ENCODE results near the gene APCDD1L. TPM values are rescaled to one million over a fixed set of nuclear protein-coding genes. Genes with fewer than 3 reads are reported as not detected.
"Not testable (repeated sequence)": the region's sequence is repeated elsewhere in the genome, so short reads cannot be mapped to it uniquely, and the experiment has no call there.

Gene APCDD1L
- total RNA-seq, 1 donor from 2014 or later: 3.0 TPM

DNA sequence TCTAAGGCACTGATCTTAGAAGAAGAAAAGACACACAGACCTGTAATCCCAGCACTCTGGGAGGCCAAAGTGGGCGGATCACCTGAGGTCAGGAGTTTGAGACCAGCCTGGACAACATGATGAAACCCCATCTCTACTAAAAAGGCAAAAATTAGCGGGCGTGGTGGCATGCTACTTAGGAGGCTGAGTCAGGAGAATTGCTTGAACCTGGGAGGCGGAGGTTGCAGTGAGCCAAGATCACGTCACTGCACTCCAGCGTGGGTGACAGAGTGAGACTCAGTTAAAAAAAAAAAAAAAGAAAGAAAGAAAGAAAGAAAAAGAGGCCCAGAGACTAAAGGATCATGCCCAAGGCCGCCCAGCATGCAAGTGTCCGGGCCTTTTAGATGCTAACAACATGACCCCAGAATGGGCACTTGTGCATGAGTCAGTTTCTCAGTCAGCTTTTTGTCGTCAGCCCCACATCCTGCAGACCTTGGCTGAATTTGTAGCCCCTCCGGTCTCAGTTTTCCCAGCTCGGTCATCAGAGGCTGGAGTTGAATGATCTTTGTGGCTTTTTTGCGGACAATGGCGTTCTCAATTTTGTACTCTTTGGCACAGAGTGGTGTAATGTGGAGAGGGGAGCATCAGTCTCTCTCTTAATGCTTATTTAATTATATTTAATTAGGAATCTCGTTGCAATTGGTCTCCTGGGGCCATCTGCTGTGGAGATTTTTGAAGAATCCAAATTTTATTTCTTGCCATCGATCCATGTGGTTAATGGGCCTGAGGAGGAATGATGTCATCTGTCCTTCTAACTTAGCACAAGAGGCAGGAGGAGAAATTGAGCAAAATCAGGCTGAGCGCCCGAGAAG lies 30.6 kb upstream of the APCDD1L start:
- no peak for DNase-seq

DNA sequence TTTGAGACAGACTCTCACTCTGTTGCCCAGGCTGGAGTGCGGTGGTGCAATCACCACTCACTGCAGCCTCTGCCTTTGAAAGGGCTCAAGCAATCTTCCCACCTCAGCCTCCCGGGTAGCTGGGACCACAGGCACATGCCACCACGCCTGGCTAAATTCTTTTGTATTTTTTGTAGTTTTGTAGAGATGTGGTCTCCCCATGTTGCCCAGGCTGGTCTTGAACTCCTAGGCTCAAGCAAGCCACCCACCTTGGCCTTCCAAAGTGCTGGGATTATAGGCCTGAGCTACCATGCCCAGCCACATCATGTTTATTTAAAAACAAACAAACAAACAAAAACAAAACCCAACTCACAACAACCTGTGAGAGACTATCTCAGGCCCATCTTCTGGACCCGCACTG lies 29.7 kb upstream of the APCDD1L start:
- DNase-seq: no peak

DNA sequence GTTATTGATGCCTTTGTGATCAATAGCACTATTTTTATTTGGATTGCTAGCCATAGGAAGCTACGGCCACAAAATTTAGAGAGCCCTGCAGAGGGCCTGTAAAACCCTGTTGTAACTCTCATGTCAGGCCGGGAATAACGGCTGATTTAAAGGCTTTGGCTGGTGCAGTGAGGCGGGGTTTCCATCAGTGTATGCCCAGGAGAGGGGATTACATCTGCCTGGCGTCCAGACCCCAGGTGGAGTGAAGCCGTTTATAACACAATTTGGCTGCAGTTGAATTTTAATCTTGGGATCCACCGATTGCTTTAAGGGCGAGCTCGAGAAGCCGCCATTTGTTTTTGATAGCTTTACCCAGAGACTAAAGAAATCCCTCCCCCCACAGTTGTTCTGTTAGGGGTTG lies 29.1 kb upstream of the APCDD1L start:
- no peak for DNase-seq

DNA sequence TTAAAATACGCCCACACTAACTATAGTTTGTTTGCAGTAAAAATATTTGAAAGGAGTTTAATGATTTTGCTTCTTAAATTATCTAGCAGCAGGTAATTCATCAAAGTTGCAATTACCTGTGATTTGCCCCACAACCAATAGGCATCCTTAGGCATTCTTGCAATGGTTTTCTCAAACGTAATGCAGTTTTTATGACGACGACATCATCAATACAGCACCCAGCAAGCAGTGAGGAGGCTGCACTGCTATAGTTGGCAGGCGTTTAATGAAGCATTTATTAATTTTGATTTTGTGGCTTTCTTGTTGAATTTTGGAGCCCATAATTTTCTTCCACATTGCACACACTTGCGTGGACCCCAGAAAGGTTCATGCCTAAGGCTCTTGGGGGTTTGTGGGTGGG lies 28.1 kb upstream of the APCDD1L start:
- no peak for DNase-seq

DNA sequence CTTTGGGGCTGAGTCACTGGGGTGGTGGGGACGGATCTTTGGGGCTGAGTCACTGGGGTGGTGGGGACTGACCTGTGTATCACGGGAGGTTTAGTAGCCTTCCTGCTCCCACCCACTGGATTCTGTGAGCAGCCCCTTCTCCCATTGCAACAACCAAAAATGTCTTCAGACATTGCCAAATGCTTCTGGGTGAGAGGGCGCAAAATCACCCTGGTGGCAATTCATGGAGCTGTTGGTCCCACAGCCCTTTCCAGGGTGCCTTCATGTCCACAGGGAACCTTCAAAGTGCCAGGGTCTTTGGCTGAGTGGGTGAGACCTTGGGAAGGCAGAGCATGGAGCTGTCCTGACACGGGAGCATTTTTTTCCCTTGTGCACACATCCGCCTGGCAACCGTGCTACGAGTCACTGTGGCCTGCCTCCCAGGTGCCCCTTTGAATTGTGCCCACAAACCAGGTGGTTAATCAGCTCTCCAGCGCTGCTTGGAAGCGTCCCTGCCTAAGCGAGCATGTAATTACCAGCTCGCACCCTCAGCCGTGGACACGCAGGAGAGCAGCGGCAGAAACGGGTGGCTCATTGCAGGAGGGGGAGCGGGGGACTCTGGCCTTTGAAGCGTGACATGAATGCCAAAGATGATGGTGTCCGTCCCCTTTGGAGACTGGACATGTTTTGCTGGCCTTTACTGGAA lies 27.4 kb upstream of the APCDD1L start:
- no peak for DNase-seq

DNA sequence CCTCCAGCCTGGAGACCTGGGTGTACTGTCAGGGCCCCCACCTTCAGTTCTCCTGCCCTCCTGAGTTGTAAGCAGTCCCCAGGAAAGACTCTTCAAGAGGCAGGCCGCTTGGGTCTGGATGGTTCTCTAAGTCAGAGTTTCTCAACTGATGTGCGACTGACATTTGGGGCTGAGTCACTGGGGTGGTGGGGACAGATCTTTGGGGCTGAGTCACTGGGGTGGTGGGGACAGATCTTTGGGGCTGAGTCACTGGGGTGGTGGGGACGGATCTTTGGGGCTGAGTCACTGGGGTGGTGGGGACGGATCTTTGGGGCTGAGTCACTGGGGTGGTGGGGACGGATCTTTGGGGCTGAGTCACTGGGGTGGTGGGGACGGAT lies 26.8 kb upstream of the APCDD1L start:
- DNase-seq: not testable (repeated sequence)

DNA sequence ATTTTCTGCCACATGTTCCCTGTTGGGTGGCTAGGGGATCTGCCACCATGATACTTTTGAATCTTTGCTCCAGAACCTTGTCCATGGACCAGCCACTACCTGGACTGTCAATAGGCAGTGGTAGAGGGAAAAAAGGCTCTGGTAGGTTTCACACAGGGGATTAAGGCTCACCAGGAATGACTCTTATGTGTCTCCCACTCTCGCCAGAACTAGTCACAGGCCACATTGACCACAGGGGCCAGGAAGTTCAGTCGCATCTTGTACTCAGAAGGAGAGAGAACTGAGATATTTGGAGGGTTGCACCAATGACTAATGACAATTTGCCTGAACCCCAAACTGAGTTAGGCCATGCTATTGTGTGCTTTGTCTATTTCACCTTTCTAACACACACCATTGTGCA lies 23.6 kb upstream of the APCDD1L start:
- no peak for DNase-seq

DNA sequence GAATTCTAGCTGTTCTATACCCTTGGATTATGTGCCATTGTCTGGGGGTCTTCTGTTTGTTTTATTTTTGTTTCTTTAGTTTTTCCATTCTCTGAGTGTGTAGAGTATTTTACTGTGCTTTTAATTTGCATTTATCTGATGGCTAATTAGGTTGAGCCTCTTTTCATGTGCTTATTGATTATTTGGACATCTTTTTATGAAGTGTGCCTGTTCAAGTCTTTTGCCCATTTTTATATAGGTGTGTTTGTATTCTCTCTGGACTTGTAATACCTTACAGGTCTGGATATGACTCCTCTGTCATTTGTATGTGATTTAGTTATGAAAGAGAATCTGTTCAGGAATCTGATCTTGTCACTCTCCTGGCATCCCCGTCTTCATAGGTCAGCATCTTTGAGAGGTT lies 22.6 kb upstream of the APCDD1L start:
- DNase-seq: no peak

DNA sequence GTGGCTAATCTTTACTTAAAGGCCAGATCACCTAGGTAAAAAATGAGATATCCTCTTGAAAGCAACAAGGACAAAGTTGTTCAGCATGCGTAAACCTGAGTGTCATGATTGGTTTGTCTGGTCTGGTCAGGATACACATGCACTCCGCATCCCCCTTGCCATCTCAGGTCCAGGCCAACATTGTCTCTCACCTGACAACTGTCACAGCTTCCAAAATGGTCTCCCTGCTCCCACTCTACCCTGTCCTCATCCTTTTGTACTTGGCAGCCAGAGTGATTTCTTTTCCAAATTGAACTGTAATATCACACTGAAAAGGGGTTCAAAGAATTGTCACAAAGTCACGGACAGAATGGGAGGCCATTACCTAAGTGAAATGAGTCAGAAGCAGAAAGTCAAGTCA lies 21.1 kb upstream of the APCDD1L start:
- DNase-seq: no peak

DNA sequence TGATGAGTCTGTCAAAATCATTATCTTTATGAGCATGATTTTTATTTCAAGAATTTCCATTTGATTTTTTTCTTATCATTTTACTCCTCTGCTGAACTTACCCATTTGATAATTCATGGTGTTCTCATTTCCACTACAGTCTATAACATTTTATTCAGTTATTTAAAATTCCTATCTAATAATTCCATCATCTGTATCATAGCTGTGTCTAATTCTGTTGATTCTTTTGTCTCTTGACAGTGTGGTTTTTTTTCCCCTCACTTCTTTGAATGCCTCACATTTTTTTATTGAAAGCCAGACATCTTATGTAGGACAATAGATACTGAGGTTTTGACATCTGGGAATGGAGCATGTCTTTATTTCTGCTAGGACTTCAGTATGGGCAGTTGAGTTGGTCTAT lies 16.5 kb upstream of the APCDD1L start:
- DNase-seq: no peak

DNA sequence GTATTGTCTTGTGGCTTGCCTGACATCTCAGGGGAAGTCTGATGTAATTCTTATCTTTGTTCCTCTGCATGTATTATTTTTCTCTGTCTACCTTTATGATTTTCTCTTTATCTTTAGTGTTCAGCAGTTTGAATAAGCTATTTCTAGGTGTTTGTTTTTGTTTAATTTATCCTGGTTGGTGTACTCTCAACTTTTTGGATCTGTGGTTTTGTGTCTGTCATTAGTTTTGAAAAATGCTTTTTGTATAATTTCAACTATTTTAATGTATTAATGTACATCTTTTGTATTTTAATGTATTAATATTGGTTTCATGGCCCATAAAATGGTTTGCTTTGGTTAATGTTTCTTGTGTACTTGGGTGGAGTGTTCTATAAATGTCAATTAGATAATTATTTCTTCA lies 15.9 kb upstream of the APCDD1L start:
- DNase-seq: no peak

DNA sequence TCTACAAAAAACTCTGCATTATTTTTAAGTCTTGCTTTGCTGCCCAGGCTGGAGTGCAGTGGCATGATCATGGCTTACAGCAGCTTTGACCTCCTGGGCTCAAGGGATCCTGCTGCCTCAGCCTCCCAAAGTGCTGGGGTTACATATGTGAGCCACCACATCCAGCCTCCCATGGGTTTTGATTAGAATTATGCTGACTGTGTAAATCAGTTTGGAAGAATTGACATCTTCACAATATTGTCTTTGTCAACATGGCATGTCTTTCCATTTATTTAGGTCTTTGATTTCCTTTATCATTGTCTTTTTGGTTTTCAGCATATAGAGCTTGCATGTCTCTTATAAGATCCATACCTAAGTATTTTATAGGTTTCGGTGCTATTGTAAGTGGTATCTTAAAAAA lies 13.2 kb upstream of the APCDD1L start:
- no peak for DNase-seq

DNA sequence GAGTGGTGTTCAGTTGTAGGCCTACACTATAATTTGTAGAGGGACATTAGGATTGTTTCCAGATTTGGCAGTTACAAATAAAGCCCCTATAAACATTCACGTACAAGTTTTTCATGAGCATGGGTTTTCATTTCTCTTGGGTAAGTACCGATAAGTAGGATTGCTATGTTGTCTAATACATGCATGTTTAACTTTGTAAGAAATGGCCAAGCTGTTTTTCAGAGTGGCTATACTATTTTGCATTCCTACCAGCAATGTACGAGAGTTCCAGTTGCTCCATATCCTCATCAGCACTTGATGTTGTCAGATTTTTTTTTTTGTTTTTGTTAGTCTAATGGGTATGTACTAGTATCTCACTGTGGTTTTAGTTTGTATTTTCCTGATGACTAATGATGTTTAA lies 11.2 kb upstream of the APCDD1L start:
- DNase-seq: no peak

DNA sequence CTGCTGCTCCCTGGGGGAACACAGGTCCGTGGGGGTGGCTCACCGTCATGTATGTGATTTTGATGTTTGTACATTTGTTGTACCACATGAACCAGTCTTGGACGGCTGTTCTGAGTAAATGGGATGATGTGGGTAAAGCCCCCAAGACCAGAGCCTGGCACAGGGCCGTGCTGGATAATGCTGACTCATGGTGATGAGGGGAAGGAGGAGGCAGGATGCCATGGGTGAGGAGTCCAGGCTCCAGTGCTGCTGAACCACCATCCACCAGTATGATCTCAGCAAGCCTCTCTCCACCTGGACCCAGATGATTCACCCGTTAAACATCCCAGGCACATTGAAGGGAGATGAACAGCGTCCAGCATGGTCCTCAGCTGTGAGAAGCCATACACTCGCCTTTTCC lies 9.6 kb upstream of the APCDD1L start:
- no peak for DNase-seq

DNA sequence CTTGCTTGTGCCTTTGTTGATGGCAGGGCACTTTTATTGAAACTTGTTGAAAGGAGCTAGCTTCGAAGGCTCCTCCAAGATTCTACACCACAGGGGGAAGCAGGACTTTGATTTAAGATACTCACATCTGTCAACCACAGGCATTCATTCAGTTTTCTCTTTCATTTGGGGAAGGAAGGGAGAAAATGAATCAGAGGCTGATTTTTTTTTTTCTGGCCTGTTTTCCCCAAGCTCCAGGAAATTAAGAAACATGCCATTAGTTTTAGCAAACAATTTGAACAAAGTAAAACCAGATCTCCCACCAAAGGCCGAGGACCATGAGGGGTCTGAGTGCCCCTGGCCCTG lies 8.7 kb upstream of the APCDD1L start:
- DNase-seq: no peak

DNA sequence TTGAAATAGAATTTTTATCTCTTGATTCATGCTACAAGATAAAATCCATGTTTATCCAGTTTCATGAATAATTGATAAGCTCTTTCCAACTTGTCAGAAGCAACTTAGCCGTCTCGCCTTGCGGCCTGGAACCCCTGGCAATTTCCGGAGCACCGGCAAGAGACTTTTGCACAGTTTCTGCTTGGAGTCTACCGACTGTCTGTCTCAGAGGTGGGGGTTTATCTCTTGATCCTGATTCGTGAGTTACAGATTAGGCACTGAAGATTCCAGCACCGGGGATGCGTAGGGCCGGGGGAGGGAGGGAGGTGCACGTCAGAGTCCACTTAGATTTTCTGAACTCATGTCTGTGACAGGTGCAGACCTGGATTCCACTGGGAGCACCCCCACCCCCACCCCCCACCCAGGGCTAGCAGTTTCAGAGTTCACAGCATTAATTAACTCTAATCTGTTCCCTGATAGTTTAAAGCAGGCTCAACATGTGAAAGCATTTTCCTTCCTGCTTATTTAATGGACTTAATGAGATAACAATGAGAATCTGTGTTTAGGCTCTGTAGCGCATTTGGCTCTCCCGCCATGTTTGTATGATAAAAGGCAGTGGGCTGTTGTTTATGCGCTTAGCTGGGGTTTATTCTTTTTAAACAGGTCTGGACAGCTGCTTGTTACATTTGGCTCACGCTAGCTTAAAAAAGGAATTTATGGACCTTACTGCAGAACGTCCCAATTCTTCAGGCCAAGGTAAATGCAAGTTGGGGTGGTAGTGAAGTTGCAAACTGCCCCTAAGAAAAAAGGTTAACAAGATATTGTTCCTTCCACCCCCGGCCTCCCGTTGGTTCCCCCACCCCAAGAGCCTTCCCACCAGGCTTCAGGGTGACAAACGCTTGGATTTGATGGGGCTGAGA lies 8.1 kb upstream of the APCDD1L start:
- DNase-seq: no peak

DNA sequence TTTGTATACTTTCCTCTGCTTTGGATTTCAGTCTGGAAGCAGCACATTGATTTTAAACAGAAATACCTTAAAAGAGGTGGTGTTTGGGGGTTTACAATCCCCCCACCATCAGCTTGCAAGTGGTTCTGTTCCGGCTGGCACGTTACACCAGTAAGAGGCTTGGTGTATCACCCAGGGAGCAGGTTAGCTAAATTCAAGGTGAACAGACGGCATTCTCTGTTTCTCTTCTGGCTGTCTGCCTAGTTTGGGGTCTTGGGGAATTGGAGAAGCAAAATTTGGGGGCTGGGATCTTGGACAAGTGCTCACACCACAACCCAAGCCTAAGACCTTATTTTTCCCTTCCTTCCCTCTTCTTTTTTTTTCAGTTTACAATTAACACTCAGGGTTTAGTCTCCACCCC lies 7.5 kb upstream of the APCDD1L start:
- DNase-seq: no peak

DNA sequence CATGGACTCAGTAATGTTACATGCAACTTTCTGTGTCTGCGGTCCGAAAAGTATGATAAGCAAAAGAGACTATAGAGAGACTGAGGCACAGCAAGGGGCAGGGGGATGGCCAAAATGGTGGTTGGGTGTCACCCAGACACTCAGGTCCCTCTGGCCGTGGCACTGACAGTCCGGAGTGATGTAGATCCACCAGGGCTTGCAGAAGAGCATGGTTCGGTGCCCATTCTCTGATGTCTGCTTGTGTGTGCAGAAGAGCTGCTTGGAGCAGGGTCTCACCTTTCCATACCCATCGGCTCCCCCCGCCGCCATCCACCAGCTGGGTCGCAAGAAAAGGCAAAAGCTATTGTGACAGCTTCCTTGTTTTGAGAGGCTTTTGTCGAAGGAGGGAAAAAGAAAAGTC lies 6.6 kb upstream of the APCDD1L start:
- DNase-seq: no peak

DNA sequence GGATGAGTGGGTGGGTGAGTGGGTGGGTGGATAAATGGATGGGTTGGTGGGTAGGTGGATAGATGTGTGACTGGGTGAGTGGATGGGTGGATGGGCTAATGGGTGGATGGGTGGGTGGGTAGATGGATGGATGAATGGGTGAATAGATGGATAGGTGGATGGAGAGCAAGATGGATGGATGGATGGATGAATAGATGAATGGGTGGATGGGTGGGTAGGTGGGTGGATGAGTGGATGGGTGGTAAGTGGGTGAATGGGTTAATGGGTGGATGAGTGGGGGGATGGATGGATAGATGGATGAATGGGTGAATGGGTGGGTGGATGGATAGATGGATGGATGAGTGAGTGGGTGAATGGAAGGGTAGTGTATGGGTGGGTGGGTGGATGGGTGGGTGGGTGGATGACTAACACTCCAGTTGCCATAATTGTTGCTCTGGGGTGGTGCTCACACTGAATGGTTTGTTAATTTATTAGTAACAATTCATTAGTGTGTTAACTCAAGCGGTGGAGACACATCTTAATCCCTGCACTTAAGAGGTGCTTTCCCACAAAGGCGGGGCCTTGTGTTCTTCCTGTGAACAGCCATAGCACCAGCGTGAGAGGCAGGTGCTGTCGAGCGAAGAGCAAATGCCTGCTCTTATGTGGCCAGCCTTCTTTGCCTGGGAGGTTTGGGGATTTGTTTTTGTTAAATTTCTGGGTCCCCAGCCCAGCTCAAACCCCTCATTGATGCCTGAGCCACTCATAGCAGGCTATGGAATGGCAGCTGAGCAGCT lies 4.9 kb upstream of the APCDD1L start:
- DNase-seq: no peak

DNA sequence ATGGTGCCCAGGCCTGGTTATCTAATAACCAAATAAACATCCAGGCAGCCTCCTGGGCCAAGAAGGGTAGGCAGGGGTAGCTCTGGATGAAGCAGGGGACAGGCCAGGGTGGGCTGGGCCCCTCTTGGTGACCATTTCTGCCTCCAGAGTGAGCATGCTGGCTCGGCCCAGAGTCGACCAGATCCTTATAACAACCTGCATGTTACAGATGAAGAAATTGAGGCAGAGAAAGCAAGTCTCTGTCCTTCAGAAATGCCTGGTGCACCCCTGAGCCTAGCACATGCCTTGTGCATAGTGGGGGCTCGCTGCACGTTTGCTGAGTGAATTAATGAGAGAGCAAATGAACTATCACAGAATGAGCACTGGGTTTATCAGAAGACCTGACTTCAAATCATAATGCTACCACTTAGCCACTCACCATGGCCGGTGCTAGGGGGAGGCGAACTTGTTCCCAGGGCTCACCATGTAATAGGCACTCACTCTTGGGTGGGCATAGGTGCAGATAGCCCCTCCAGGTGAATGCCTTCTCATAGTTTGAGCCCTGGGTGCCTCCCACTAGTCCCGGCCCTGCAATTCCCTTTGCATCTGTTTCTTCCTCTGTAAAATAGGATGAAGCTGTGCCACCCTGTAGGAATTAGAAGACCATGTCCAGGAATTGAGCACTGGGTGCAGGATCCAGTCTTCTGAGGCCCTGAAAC lies 3.8 kb upstream of the APCDD1L start:
- DNase-seq: no peak

DNA sequence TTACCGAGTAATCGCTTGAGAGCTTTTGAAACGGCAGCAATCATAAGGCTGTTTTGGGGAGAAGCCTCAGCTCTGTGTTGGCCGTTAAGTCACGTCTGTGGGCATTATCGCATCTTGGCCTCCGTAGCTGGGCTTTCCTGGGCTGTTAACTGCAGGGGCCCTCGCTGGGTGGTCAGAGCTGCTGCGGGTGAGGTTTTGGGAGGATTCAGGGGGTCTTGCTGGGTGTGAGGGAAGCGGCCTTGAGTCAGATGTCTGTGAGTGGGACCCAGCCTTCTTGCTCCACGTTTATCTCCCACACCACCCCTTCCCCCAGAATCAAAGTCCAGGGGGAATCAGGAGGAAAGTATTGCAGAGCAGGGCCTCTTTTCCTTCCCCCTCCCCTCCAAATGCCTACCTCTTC lies 3.2 kb upstream of the APCDD1L start:
- no peak for DNase-seq

Measured in skin of body (tissue), 2 donors.